ENCODE measurements around the gene ARNT2.

Gene ARNT2

GRCh38 chr15:80559761-80560160 is 155.6 kb downstream of the ARNT2 start:
- no peak for DNase-seq

- DNase-seq = no peak
Measured at GRCh38 chr15:80560601-80561400, 156.6 kb downstream of the ARNT2 start.

- DNase-seq = no peak
Measured at GRCh38 chr15:80561500-80561899, 157.3 kb downstream of the ARNT2 start.

- no peak for DNase-seq
Measured at GRCh38 chr15:80562033-80562432, 157.9 kb downstream of the ARNT2 start.

GRCh38 chr15:80562846-80563245 is 158.7 kb downstream of the ARNT2 start:
- no peak for DNase-seq

- no peak for DNase-seq
Measured at GRCh38 chr15:80563372-80563997, 159.3 kb downstream of the ARNT2 start.

- DNase-seq = no peak
Measured at GRCh38 chr15:80564056-80564455, 159.9 kb downstream of the ARNT2 start.

GRCh38 chr15:80565398-80565797 is 161.2 kb downstream of the ARNT2 start:
- DNase-seq = no peak

GRCh38 chr15:80565988-80566387 is 161.8 kb downstream of the ARNT2 start:
- no peak for DNase-seq

GRCh38 chr15:80567721-80568157 is 163.6 kb downstream of the ARNT2 start:
- DNase-seq = no peak

GRCh38 chr15:80568298-80568697 is 164.1 kb downstream of the ARNT2 start:
- DNase-seq = no peak

GRCh38 chr15:80568876-80569605 is 164.9 kb downstream of the ARNT2 start:
- no peak for DNase-seq

- no peak for DNase-seq
Measured at GRCh38 chr15:80569656-80570055, 165.5 kb downstream of the ARNT2 start.

- no peak for DNase-seq
Measured at GRCh38 chr15:80570553-80570952, 166.4 kb downstream of the ARNT2 start.

- DNase-seq = no peak
Measured at GRCh38 chr15:80572337-80572736, 168.2 kb downstream of the ARNT2 start.

- no peak for DNase-seq
Measured at GRCh38 chr15:80573606-80574005, 169.4 kb downstream of the ARNT2 start.

- DNase-seq = no peak
Measured at GRCh38 chr15:80574590-80574989, 170.4 kb downstream of the ARNT2 start.

- DNase-seq = no peak
Measured at GRCh38 chr15:80576519-80577090, 172.4 kb downstream of the ARNT2 start.

GRCh38 chr15:80577552-80578205 is 173.5 kb downstream of the ARNT2 start:
- DNase-seq = no peak

GRCh38 chr15:80578206-80578595 is 174.0 kb downstream of the ARNT2 start:
- DNase-seq = no peak

GRCh38 chr15:80578871-80579270 is 174.7 kb downstream of the ARNT2 start:
- no peak for DNase-seq

GRCh38 chr15:80579611-80580010 is 175.4 kb downstream of the ARNT2 start:
- DNase-seq = no peak

- no peak for DNase-seq
Measured at GRCh38 chr15:80580106-80580505, 175.9 kb downstream of the ARNT2 start.

Data from activated CD4-positive, alpha-beta T cell treated with anti-CD3 and anti-CD28 coated beads, Interleukin-2, amount 50 U/mL, for 1 hour (primary cell).